NT2/D1 (cell line): ENCODE results near the gene FAR2.

ENCODE experiments used
- DNase-seq: peaks from one replicate; pipeline ENCODE4 v3.0.0-alpha.2; 2011; ENCODE audit warnings: low read depth, low spot score
- H3K27me3 ChIP-seq: 2 replicates; pipeline ENCODE4 v1.6.0; 2011; ENCODE audit warnings: mild to moderate bottlenecking; ENCODE audit not compliant: insufficient read length, insufficient read depth
- H3K36me3 ChIP-seq: 2 replicates; pipeline ENCODE4 v1.6.1; 2011; ENCODE audit warnings: mild to moderate bottlenecking, low read length, mixed read lengths; ENCODE audit not compliant: insufficient read depth, insufficient read length
- H3K4me1 ChIP-seq: 2 replicates; pipeline ENCODE4 v1.5.1; 2011; ENCODE audit not compliant: insufficient read depth, insufficient read length
- H3K4me3 ChIP-seq: 2 replicates; pipeline ENCODE4 v1.5.1; 2011; ENCODE audit warnings: low read depth; ENCODE audit not compliant: insufficient read length
- H3K9ac ChIP-seq: 2 replicates; pipeline ENCODE4 v1.6.0; 2011; ENCODE audit warnings: low read depth; ENCODE audit not compliant: insufficient read length
- H3K9me3 ChIP-seq: 2 replicates; pipeline ENCODE4 v1.5.1; 2011; ENCODE audit warnings: mild to moderate bottlenecking, low read length; ENCODE audit not compliant: insufficient read depth
- SUZ12 ChIP-seq: IDR thresholded peaks from 2 replicates; pipeline ENCODE4 v1.6.1; 2011; ENCODE audit not compliant: insufficient read length, insufficient read depth; ENCODE audit errors: extremely low read depth
- YY1 ChIP-seq: IDR thresholded peaks from 2 replicates; pipeline ENCODE4 v1.6.1; 2011; ENCODE audit not compliant: insufficient read length, insufficient read depth
- ZNF274 ChIP-seq: IDR thresholded peaks from 2 replicates; pipeline ENCODE4 v1.6.1; 2011; ENCODE audit warnings: mild to moderate bottlenecking, low read depth, low read length

The FAR2 gene

GRCh38 chr12:29208936-29209701 lies 60.0 kb downstream of the FAR2 start:
- no peak overlapping the region for H3K4me3 ChIP-seq
- no peaks in the 10 kb centered on the region for H3K27me3 ChIP-seq
- no peaks in the 10 kb centered on the region for H3K4me1 ChIP-seq
- DNase-seq = no peak
- TF ChIP-seq ZNF274 (no peak), YY1 (no peak), SUZ12 (no peak)
- H3K9me3 ChIP-seq = no peaks in the 10 kb centered on the region
- no peaks in the 10 kb centered on the region for H3K36me3 ChIP-seq
- H3K9ac ChIP-seq = no peak overlapping the region

DNA sequence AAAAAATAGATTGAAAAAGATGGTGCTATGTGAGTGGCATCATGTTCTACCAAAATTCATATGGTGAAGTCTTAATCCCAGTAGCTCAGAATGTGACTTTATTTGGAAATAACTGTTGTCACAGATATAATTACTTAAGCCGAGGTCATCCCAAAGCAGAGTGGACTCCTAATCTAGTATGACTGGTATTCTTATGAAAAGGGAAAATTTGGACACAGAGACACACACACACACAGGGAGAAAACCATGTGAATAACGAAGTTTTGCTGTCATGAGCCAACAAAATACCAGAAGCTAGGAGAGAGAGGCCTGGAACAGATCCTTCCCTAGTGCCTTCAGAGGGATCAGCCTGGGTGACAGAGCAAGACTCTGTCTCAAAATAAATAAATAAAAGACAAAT lies 62.6 kb downstream of the FAR2 start:
- Histone ChIP-seq H3K9ac (no peak overlapping the region), H3K27me3 (no peaks in the 10 kb centered on the region), H3K4me1 (no peaks in the 10 kb centered on the region), H3K4me3 (no peak overlapping the region), H3K36me3 (no peaks in the 10 kb centered on the region), H3K9me3 (no peaks in the 10 kb centered on the region)
- TF ChIP-seq YY1 = no peak
- no peak for TF ChIP-seq SUZ12
- TF ChIP-seq ZNF274 = no peak
- no peak for DNase-seq

DNA sequence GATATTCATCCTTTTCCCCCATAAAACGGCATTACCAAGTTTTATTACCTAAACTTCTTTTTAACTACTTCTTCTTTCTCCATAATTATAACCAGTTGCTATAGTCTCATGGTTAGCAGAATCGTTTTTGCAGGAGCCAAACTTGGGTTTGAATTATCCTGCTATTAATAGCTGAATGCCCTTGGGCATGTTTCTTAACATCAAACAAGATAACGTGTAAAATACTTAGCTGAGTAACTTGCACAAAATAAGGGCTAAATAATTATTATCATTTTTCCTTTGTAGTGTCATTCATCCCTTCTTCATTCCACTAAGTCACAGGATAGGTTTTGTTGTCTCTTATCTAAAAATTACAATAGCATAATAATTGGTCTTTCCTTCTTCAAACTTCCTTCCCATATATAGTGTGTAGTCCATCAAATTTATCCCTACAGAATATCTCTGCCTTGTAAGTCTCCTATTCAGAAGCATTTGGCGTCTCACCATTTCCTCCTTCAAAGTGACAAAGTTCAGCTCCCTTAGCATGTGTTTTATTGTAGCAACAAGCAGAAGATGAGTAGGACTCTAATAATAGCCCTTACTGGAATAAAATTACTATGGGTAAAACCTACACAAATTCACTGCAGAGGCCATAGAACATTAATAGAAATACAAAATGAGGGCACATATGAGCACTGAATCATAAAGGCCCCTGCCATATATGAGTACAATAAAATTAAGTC lies 63.8 kb downstream of the FAR2 start:
- no peaks in the 10 kb centered on the region for H3K27me3 ChIP-seq
- no peak for TF ChIP-seq SUZ12
- no peak for TF ChIP-seq ZNF274
- no peak for TF ChIP-seq YY1
- H3K9ac ChIP-seq = no peak overlapping the region
- no peaks in the 10 kb centered on the region for H3K4me1 ChIP-seq
- DNase-seq = no peak
- H3K36me3 ChIP-seq = no peaks in the 10 kb centered on the region
- no peak overlapping the region for H3K4me3 ChIP-seq
- H3K9me3 ChIP-seq = no peaks in the 10 kb centered on the region

DNA sequence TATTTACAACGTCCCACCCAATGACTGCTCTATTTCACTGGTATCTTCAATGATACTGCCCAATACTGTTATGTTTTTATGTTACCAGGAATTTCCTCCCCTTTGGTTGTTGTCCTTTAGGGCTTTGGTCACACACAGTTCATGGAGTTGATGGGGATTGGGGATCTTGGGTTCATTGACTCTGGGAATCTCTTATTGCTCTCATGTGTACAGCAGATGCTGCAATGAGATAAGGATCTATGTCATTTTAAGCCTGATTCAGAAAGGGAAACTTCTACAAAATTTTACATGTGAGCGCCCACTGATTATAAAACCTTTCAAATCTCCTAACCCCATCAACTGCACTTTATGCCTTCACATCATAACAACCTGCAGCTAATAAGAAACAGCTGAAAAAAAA lies 67.2 kb downstream of the FAR2 start:
- H3K4me1 ChIP-seq = no peaks in the 10 kb centered on the region
- no peak for DNase-seq
- H3K9ac ChIP-seq = no peak overlapping the region
- no peaks in the 10 kb centered on the region for H3K36me3 ChIP-seq
- no peaks in the 10 kb centered on the region for H3K27me3 ChIP-seq
- H3K4me3 ChIP-seq = no peak overlapping the region
- TF ChIP-seq ZNF274 = no peak
- TF ChIP-seq YY1 = no peak
- no peak for TF ChIP-seq SUZ12
- no peaks in the 10 kb centered on the region for H3K9me3 ChIP-seq

DNA sequence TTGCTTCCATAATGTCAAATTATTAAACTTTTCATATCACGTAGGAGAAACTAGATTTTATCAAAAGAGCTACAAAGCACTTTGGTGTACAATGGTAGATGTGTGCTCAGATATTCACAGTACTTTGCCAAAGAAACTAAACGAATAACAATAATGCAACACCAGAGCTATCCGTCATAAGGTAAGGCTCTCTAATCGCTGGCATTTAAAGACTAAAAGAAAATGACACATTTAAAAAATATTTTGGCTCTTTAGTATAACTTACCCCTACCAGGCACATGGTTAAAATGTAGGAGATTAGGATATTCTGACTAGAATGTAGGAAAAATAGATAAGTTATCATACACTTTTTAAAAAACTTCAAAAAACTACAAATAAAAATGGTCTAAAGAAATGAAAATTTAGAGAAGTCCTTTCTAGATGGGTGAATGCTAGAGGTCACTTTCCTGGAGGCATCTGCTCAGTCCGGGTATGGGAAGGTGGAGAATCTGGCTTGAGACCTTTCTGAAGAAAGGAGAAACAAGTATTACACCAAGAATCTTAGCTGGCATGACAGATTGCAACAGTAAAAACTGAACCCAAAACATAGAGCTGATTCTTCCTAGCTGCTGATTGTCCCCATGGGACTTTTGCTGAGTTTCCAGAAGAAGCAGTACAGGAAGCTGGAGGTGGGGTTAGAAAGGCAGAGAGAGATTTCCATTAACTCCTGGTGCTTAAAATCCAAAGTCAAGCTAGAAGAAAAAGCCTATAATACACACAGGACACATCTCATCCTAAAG lies 67.9 kb downstream of the FAR2 start:
- Histone ChIP-seq H3K9ac (no peak overlapping the region), H3K4me1 (no peaks in the 10 kb centered on the region), H3K36me3 (no peaks in the 10 kb centered on the region), H3K4me3 (no peak overlapping the region), H3K9me3 (no peaks in the 10 kb centered on the region), H3K27me3 (no peaks in the 10 kb centered on the region)
- TF ChIP-seq ZNF274 (no peak), SUZ12 (no peak), YY1 (no peak)
- no peak for DNase-seq

GRCh38 chr12:29220632-29221336 lies 71.7 kb downstream of the FAR2 start:
- Histone ChIP-seq H3K36me3 (no peaks in the 10 kb centered on the region), H3K9me3 (no peaks in the 10 kb centered on the region), H3K4me1 (no peaks in the 10 kb centered on the region), H3K27me3 (no peaks in the 10 kb centered on the region), H3K4me3 (no peak overlapping the region), H3K9ac (no peak overlapping the region)
- TF ChIP-seq SUZ12 = no peak
- no peak for TF ChIP-seq ZNF274
- TF ChIP-seq YY1 = no peak
- DNase-seq = no peak

- Histone ChIP-seq H3K4me3 (no peak overlapping the region), H3K4me1 (no peaks in the 10 kb centered on the region), H3K9ac (no peak overlapping the region), H3K36me3 (no peaks in the 10 kb centered on the region), H3K9me3 (no peaks in the 10 kb centered on the region), H3K27me3 (no peaks in the 10 kb centered on the region)
- TF ChIP-seq SUZ12 (no peak), YY1 (no peak), ZNF274 (no peak)
- no peak for DNase-seq
Measured at GRCh38 chr12:29222200-29222599, 73.1 kb downstream of the FAR2 start.
